ENCODE data around the gene PPP6C. TPM values are rescaled to one million over a fixed set of nuclear protein-coding genes. Genes with fewer than 3 reads are reported as not detected.

PPP6C gene
- total and polyA plus RNA-seq, 2 of the 13 experiments (the other 11 are each of a cell fraction or from before 2014, with no cell fraction given): 18.5 to 20.9 TPM

- TF ChIP-seq SKIL (CRISPR knock-in tag; IDR thresholded peaks at IDR 0.05; ENCODE audit: borderline replicate concordance) (no peak), NCOA5 (CRISPR knock-in tag; IDR thresholded peaks at IDR 0.05) (no peak), ATF2 (CRISPR knock-in tag; IDR thresholded peaks at IDR 0.05) (peak; percentile 82), GMEB2 (CRISPR knock-in tag; IDR thresholded peaks at IDR 0.05; ENCODE audit: low read depth) (peak; percentile 78), MAF1 (CRISPR knock-in tag; IDR thresholded peaks at IDR 0.05; ENCODE audit: borderline replicate concordance) (no peak), ZBTB1 (CRISPR knock-in tag; IDR thresholded peaks at IDR 0.05; ENCODE audit: borderline replicate concordance) (no peak), GABPB1 (CRISPR knock-in tag; IDR thresholded peaks at IDR 0.05) (peak; percentile 97), MXD4 (CRISPR knock-in tag; IDR thresholded peaks at IDR 0.05) (0 out of 2 replicates have a peak, but pooled peaks have one; percentile 68), CHCHD3 (CRISPR knock-in tag; IDR thresholded peaks at IDR 0.05) (0 out of 2 replicates have a peak, but pooled peaks have one; percentile 49), ZNF383 (CRISPR knock-in tag; IDR thresholded peaks at IDR 0.05; ENCODE audit: borderline replicate concordance) (no peak), ZMAT3 (CRISPR knock-in tag; conservative IDR thresholded peaks at IDR 0.05) (peak; percentile 89), ZNF883 (CRISPR knock-in tag; IDR thresholded peaks at IDR 0.05; ENCODE audit: not compliant biosample characterization) (no peak), ZMYM3 (CRISPR knock-in tag; IDR thresholded peaks at IDR 0.05) (peak; percentile 88), ZNF276 (CRISPR knock-in tag; IDR thresholded peaks at IDR 0.05; ENCODE audit: low read depth) (no peak), ZFP36L2 (CRISPR knock-in tag; IDR thresholded peaks at IDR 0.05) (no peak), POLR2G (IDR thresholded peaks at IDR 0.05; ENCODE audit: low read depth, low read length) (peak; percentile 85), SIN3A (IDR thresholded peaks at IDR 0.05; ENCODE audit: borderline replicate concordance, low read depth, low read length) (peak; percentile 56; the same call in 1 of the 2 replicates), FOXK1 (CRISPR knock-in tag; IDR thresholded peaks at IDR 0.05; ENCODE audit: borderline replicate concordance, low read depth) (peak; percentile 69; the same call in 1 of the 2 replicates), RELA (CRISPR knock-in tag; IDR thresholded peaks at IDR 0.05) (0 out of 2 replicates have a peak, but pooled peaks have one; percentile 72), PHF20 (CRISPR knock-in tag; IDR thresholded peaks at IDR 0.05) (peak; percentile 88), IKZF1 (IDR thresholded peaks at IDR 0.05) (no peak), RAD51 (IDR thresholded peaks at IDR 0.05; ENCODE audit: borderline replicate concordance) (no peak), ZNF335 (CRISPR knock-in tag; IDR thresholded peaks at IDR 0.05) (peak; percentile 59; the same call in 1 of the 2 replicates)
Measured at GRCh38 chr9:125189361-125190289, at the start of gene PPP6C (continued).
